NB4 (cell line): ENCODE data around the gene SERGEF.

Experiments used
- CTCF ChIP-seq: IDR thresholded peaks from one replicate; pipeline ENCODE4 v1.5.1; 2012; ENCODE audit warnings: low read depth, low read length
- POLR2A ChIP-seq: IDR thresholded peaks from 2 replicates; pipeline ENCODE4 v1.6.1; 2011; ENCODE audit warnings: mild to moderate bottlenecking; ENCODE audit not compliant: insufficient read length; ENCODE audit errors: extremely low read depth
- TF ChIP-seq, protein P1 (sequence below): IDR thresholded peaks from 2 replicates; pipeline ENCODE4 v1.6.1; 2011; ENCODE audit warnings: low read depth, low read length

DNA sequence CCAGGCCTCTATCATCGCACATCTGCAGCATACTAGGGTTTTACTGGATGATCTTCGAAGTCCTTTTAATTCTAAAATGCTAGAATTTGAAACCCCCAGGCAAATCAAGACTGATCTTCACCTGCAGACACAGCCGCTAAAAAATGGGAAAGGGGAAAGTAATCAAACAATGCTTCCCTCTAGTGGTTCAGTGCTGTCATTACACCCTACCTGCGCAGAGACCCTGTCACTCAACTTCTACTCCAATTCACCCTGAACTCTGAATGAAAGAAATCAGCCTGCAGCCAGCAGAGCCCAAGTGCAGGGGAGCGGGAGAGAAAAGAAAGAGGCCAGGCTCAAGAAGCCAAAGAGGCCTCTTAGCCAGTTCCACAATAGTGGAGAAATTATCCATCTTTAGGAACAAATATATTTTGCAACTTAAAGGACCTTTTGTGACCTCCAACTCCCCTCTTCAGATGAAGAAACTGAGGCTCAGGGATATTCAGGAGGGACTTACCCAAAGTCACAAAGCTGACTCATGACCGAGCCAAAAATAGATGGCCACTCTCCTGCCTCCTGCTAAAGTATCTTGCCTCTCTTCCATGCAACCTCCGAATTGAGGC lies 33.0 kb downstream of the SERGEF start:
- TF ChIP-seq CTCF (peak; percentile 91), POLR2A (no peak)
- TF ChIP-seq, protein P1, sequence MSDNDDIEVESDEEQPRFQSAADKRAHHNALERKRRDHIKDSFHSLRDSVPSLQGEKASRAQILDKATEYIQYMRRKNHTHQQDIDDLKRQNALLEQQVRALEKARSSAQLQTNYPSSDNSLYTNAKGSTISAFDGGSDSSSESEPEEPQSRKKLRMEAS: no peak
